Endothelial cell of umbilical vein (primary cell): Measurements from ENCODE around the gene AAGAB. TPM values are rescaled to one million over a fixed set of nuclear protein-coding genes. Genes with fewer than 3 reads are reported as not detected.

Experiments
- BruUV-seq: library from RNA; stranded (reverse); fragments of 400-500 nt; replicated peaks from 2 replicates; lab custom pipeline; 2021; lab: Mats Ljungman, UMichigan
- CTCF ChIA-PET: fragments of 300-600, 350-600 bp; sonication (Branson Sonifier 250); formaldehyde crosslinking; loops from one replicate; lab custom pipeline; 2021; ENCODE audit warnings: antibody characterized with exemption, inconsistent platforms; lab: Charles Lee
- POLR2A ChIA-PET: fragments of 300-600, 350-600 bp; sonication (Branson Sonifier 250); formaldehyde crosslinking; loops from one replicate; lab custom pipeline; 2021; ENCODE audit warnings: antibody characterized with exemption, inconsistent platforms; lab: Charles Lee
- DNase-seq: peaks from one replicate; pipeline ENCODE4 v3.0.0-alpha.2; 2011; ENCODE audit warnings: low read depth, low spot score
- FAIRE-seq: peaks from 2 replicates; lab custom pipeline; 2011; peaks lifted over from hg19 to GRCh38; lab: Jason Lieb, UNC
- H2AFZ ChIP-seq: 2 replicates; pipeline ENCODE4 v1.6.0; 2012; ENCODE audit warnings: low read depth, low read length, control low read depth, inconsistent platforms
- H3K27ac ChIP-seq: 2 replicates; pipeline ENCODE4 v1.5.1; 2011; ENCODE audit warnings: low read depth, mild to moderate bottlenecking, control low read depth, low read length, moderate library complexity; ENCODE audit not compliant: insufficient read depth
- H3K27me3 ChIP-seq, 2 experiments: 2 replicates each; pipeline versions ENCODE4 v1.6.0 to v1.6.1; 2011; ENCODE audit warnings: low read length in 2 of 2, mixed read lengths in 1 of 2; ENCODE audit not compliant: control insufficient read depth in 2 of 2, insufficient read depth in 2 of 2
- H3K36me3 ChIP-seq, 2 experiments: 2 replicates in 1 of 2; 3 replicates in 1 of 2; pipeline ENCODE4 v1.5.1; 2011; ENCODE audit warnings: low read length in 2 of 2, mild to moderate bottlenecking in 1 of 2, moderate library complexity in 1 of 2; ENCODE audit not compliant: control insufficient read depth in 2 of 2, insufficient read depth in 2 of 2; ENCODE audit errors: extremely low read depth in 1 of 2
- H3K4me1 ChIP-seq: 3 replicates; pipeline ENCODE4 v1.5.1; 2011; ENCODE audit warnings: mild to moderate bottlenecking, low read length; ENCODE audit not compliant: control insufficient read depth, insufficient read depth; ENCODE audit errors: extremely low read depth
- H3K4me2 ChIP-seq: 2 replicates; pipeline ENCODE4 v1.6.1; 2011; ENCODE audit warnings: low read length, control low read depth, mixed read lengths; ENCODE audit not compliant: insufficient read depth
- H3K4me3 ChIP-seq, 3 experiments: fragments of 200-600 bp in 1 of 3; sonication (generic), shearing (Covaris generic) in 1 of 3; replicated peaks in 1 of 3; 2 replicates each; pipeline ENCODE4 v1.5.1; 2011 to 2016; ENCODE audit warnings: control low read depth in 3 of 3, low read length in 3 of 3, mild to moderate bottlenecking in 2 of 3, inconsistent platforms in 1 of 3, low read depth in 1 of 3, moderate library complexity in 1 of 3; ENCODE audit not compliant: insufficient read depth in 1 of 3
- H3K79me2 ChIP-seq: 2 replicates; pipeline ENCODE4 v1.6.0; 2012; ENCODE audit warnings: low read length, inconsistent platforms; ENCODE audit not compliant: control insufficient read depth, insufficient read depth
- H3K9ac ChIP-seq: replicated peaks from 2 replicates; pipeline ENCODE3; 2011; ENCODE audit warnings: low read length, control low read depth; ENCODE audit not compliant: insufficient read depth; ENCODE audit errors: extremely low read depth
- H3K9me1 ChIP-seq: replicated peaks from 3 replicates; pipeline ENCODE4 v1.6.0; 2011; ENCODE audit warnings: mild to moderate bottlenecking, low read length; ENCODE audit not compliant: control insufficient read depth, insufficient read depth; ENCODE audit errors: extremely low read depth
- H3K9me3 ChIP-seq: replicated peaks from 2 replicates; pipeline ENCODE4 v1.5.1; 2012; ENCODE audit warnings: low read length, inconsistent platforms; ENCODE audit not compliant: control insufficient read depth, insufficient read depth
- H4K20me1 ChIP-seq: replicated peaks from 2 replicates; pipeline ENCODE3; 2011; ENCODE audit warnings: mild to moderate bottlenecking, low read length; ENCODE audit not compliant: control insufficient read depth, insufficient read depth; ENCODE audit errors: extremely low read depth
- CTCF ChIP-seq, 2 donors: IDR thresholded peaks; 1 replicate in 1 of 2; 2 replicates in 1 of 2; pipeline ENCODE4 v1.5.1; 2011; ENCODE audit warnings: low read length in 2 of 2, mild to moderate bottlenecking in 2 of 2, moderate library complexity in 2 of 2, control low read depth in 1 of 2, inconsistent platforms in 1 of 2, low read depth in 1 of 2; ENCODE audit not compliant: insufficient read depth in 1 of 2; ENCODE audit errors: extremely low read depth in 1 of 2
- EZH2 ChIP-seq: IDR thresholded peaks from 2 replicates; pipeline ENCODE4 v1.6.1; 2012; ENCODE audit warnings: borderline replicate concordance, low read depth, mild to moderate bottlenecking, moderate library complexity, low read length, inconsistent platforms; ENCODE audit not compliant: severe bottlenecking
- FOS ChIP-seq: IDR thresholded peaks from 2 replicates; pipeline ENCODE4 v1.6.1; 2011; ENCODE audit warnings: mild to moderate bottlenecking, low read length, moderate library complexity, borderline replicate concordance; ENCODE audit not compliant: insufficient read depth
- GATA2 ChIP-seq: IDR thresholded peaks from 2 replicates; pipeline ENCODE4 v1.7.0; 2011; ENCODE audit warnings: low read depth, mild to moderate bottlenecking, moderate library complexity, mixed read lengths, low read length; ENCODE audit not compliant: insufficient read length, insufficient read depth
- JUN ChIP-seq: IDR thresholded peaks from 2 replicates; pipeline ENCODE4 v1.6.1; 2011; ENCODE audit warnings: borderline replicate concordance, low read depth; ENCODE audit not compliant: insufficient read length, insufficient read depth
- MAX ChIP-seq: IDR thresholded peaks from 2 replicates; pipeline ENCODE4 v1.6.1; 2011; ENCODE audit not compliant: insufficient read depth, insufficient read length
- MYC ChIP-seq: IDR thresholded peaks from one replicate; pipeline ENCODE4 v1.6.1; 2011; ENCODE audit warnings: mild to moderate bottlenecking, low read depth, low read length
- POLR2A ChIP-seq: IDR thresholded peaks from 2 replicates; pipeline ENCODE4 v1.6.1; 2012; ENCODE audit warnings: low read depth, mild to moderate bottlenecking, control low read depth, low read length
- POLR2AphosphoS5 ChIP-seq: IDR thresholded peaks from 2 replicates; pipeline ENCODE4 v1.6.1; 2012; ENCODE audit warnings: low read depth, mild to moderate bottlenecking, control low read depth, low read length, moderate library complexity; ENCODE audit not compliant: insufficient read depth
- dilution Hi-C: fragments of 300-500 bp; cut with MboI; formaldehyde crosslinking; loops from one replicate; pipeline ENCODE4 v1.15.0; 2019; ENCODE audit warnings: low sequenced_read_pairs; ENCODE audit not compliant: extremely low pct_ligation_motif_present
- intact Hi-C: fragments of 100-400 bp; cut with micrococcal nuclease; formaldehyde crosslinking; loops from one replicate; pipeline ENCODE4 v1.10.0; 2022
- polyA plus RNA-seq, 4 experiments: library from polyadenylated mRNA; depleted of rRNA in 3 of 4; stranded (reverse) in 3 of 4; unstranded in 1 of 4; fragments of >200 nt; gene quantifications; 2 replicates each; pipeline versions ENCODE4 v1.2.1 to v1.2.3, GENCODE V29; 2011 to 2012; ENCODE audit warnings: missing spikeins in 1 of 4
- total RNA-seq: library from RNA; stranded (reverse); gene quantifications from 2 replicates; pipeline ENCODE4 v1.2.3, GENCODE V29; 2021

The AAGAB gene
- total and polyA plus RNA-seq, 2 donors (not counting 3 experiments of a cell fraction or from before 2014, with no cell fraction given): 21.2 to 42.6 TPM

GRCh38 chr15:67241132-67241855 is 13.2 kb downstream of the AAGAB start:
- no TSS peak for BruUV-seq
- H3K79me2 ChIP-seq: peaks cover 47% of the 10 kb centered on the region
- H3K27ac ChIP-seq: no peak overlapping the region
- DNase-seq (no peak), FAIRE-seq (no peak)
- no peak overlapping the region for H3K4me3 ChIP-seq
- no peaks in the 10 kb centered on the region for H3K27me3 ChIP-seq
- H3K9me1 ChIP-seq: no peaks in the 10 kb centered on the region
- no peaks in the 10 kb centered on the region for H3K9me3 ChIP-seq
- no peaks in the 10 kb centered on the region for H4K20me1 ChIP-seq
- H2AFZ ChIP-seq: no peak overlapping the region
- H3K4me1 ChIP-seq: peaks cover 6% of the 10 kb centered on the region
- ChIA-PET CTCF (interaction anchor here (0.7 to 1.4 kb wide), 3 partner anchors 10 to 295 kb away, joined by 3 read pairs; no protein-coding TSS in a partner anchor), POLR2A (no interaction called here)
- intact Hi-C loops: no loop called here
- dilution Hi-C loops: no loop called here
- H3K4me2 ChIP-seq: no peak overlapping the region
- no peaks in the 10 kb centered on the region for H3K36me3 ChIP-seq
- H3K9ac ChIP-seq: no peak overlapping the region
- TF ChIP-seq CTCF (IDR thresholded peaks at IDR 0.05; ENCODE audit: extremely low read depth in 1 of 2, insufficient read depth in 1 of 2, low read depth in 1 of 2, low read length in 2 of 2) (no peak), JUN (no peak), EZH2 (no peak), MYC (no peak), FOS (no peak), POLR2AphosphoS5 (no peak), GATA2 (no peak), POLR2A (no peak), MAX (no peak)
